ENCODE data around the gene MACC1.
"Not testable (repeated sequence)": the region's sequence is repeated elsewhere in the genome, so short reads cannot be mapped to it uniquely, and the experiment has no call there.

Gene MACC1

GRCh38 chr7:20213378-20213777 is 3.8 kb downstream of the MACC1 start:
- no peak for DNase-seq (ENCODE audit: low read depth)
- no peak for TF ChIP-seq CTCF (IDR thresholded peaks at IDR 0.05; ENCODE audit: control insufficient read depth, insufficient read depth, low read depth, low read length, missing control alignments)
- H3K4me3 ChIP-seq (ENCODE audit: control insufficient read depth, low read depth, low read length): no peak overlapping the region

GRCh38 chr7:20211376-20211775 is 5.8 kb downstream of the MACC1 start:
- TF ChIP-seq CTCF (IDR thresholded peaks at IDR 0.05; ENCODE audit: control insufficient read depth, insufficient read depth, low read depth, low read length, missing control alignments): no peak
- no peak for DNase-seq (ENCODE audit: low read depth)

GRCh38 chr7:20208651-20209307 is 8.4 kb downstream of the MACC1 start:
- H3K4me3 ChIP-seq (ENCODE audit: control insufficient read depth, low read depth, low read length): no peak overlapping the region
- no peak for DNase-seq (ENCODE audit: low read depth)
- no peak for TF ChIP-seq CTCF (IDR thresholded peaks at IDR 0.05; ENCODE audit: control insufficient read depth, insufficient read depth, low read depth, low read length, missing control alignments)

More at GRCh38 chr7:20211376-20211775, 5.8 kb downstream of the MACC1 start:
- H3K4me3 ChIP-seq (ENCODE audit: control insufficient read depth, low read depth, low read length): no peak overlapping the region

GRCh38 chr7:20207811-20208210 is 9.4 kb downstream of the MACC1 start:
- not testable (repeated sequence) for H3K4me3 ChIP-seq (ENCODE audit: control insufficient read depth, low read depth, low read length); DNase-seq (ENCODE audit: low read depth)

GRCh38 chr7:20206104-20206896 is 10.9 kb downstream of the MACC1 start:
- no peak overlapping the region for H3K4me3 ChIP-seq (ENCODE audit: control insufficient read depth, low read depth, low read length)
- no peak for TF ChIP-seq CTCF (IDR thresholded peaks at IDR 0.05; ENCODE audit: control insufficient read depth, insufficient read depth, low read depth, low read length, missing control alignments)
- DNase-seq (ENCODE audit: low read depth): no peak

GRCh38 chr7:20203316-20203715 is 13.9 kb downstream of the MACC1 start:
- TF ChIP-seq CTCF (IDR thresholded peaks at IDR 0.05; ENCODE audit: control insufficient read depth, insufficient read depth, low read depth, low read length, missing control alignments): no peak
- no peak for DNase-seq (ENCODE audit: low read depth)

GRCh38 chr7:20201380-20201779 is 15.8 kb downstream of the MACC1 start:
- H3K4me3 ChIP-seq (ENCODE audit: control insufficient read depth, low read depth, low read length): no peak overlapping the region
- no peak for TF ChIP-seq CTCF (IDR thresholded peaks at IDR 0.05; ENCODE audit: control insufficient read depth, insufficient read depth, low read depth, low read length, missing control alignments)
- no peak for DNase-seq (ENCODE audit: low read depth)

More at GRCh38 chr7:20203316-20203715, 13.9 kb downstream of the MACC1 start:
- H3K4me3 ChIP-seq (ENCODE audit: control insufficient read depth, low read depth, low read length): no peak overlapping the region
